Rectal smooth muscle tissue (tissue), 1 donor: ENCODE data around the gene ACVR1.

Experiments
- H3K27ac ChIP-seq: one replicate; pipeline ENCODE4 v1.7.0; 2013; ENCODE audit warnings: low read depth, low read length, inconsistent platforms
- H3K27me3 ChIP-seq: one replicate; pipeline ENCODE4 v1.7.0; 2013; ENCODE audit warnings: low read length; ENCODE audit not compliant: control insufficient read depth, insufficient read depth
- H3K36me3 ChIP-seq: one replicate; pipeline ENCODE4 v1.7.0; 2013; ENCODE audit warnings: low read length; ENCODE audit not compliant: control insufficient read depth, insufficient read depth
- H3K4me1 ChIP-seq: one replicate; pipeline ENCODE4 v1.7.0; 2013; ENCODE audit warnings: low read length; ENCODE audit not compliant: control insufficient read depth, insufficient read depth
- H3K4me3 ChIP-seq: one replicate; pipeline ENCODE4 v1.7.0; 2013; ENCODE audit warnings: low read length
- H3K9ac ChIP-seq: one replicate; pipeline ENCODE4 v1.7.0; 2013; ENCODE audit warnings: low read length

Gene ACVR1

DNA sequence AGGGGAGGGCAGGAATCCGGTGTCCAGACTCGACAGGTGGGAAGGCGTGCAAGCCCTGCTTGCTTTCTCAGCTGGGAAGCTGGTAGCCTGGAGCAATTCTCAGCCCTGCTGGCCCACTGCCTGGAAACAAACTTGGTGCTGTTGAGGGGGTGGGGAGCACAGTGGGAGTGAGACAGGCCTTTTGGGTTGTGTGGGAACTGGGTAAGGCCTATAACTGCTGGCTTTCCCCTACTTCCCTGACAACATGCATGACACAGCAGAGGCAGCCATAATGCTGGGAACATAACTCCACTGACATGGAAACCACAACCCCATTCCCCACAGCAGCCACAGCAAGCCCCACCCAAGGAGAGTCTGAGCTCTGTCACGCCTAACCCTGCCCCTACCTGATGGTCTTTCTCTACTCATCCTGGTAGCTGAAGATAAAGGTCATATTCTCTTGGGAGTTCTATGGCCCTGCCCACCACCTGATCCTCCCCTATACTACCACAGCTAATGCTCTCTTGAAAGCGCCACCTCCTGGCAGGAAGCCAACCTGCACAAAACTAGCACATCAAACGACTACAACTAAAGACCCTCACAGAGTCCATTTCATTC lies 124.6 kb downstream of the ACVR1 start:
- Histone ChIP-seq H3K36me3 (no peaks in the 10 kb centered on the region), H3K4me1 (no peaks in the 10 kb centered on the region), H3K27me3 (no peaks in the 10 kb centered on the region), H3K4me3 (no peak overlapping the region), H3K27ac (no peak overlapping the region), H3K9ac (no peak overlapping the region)

DNA sequence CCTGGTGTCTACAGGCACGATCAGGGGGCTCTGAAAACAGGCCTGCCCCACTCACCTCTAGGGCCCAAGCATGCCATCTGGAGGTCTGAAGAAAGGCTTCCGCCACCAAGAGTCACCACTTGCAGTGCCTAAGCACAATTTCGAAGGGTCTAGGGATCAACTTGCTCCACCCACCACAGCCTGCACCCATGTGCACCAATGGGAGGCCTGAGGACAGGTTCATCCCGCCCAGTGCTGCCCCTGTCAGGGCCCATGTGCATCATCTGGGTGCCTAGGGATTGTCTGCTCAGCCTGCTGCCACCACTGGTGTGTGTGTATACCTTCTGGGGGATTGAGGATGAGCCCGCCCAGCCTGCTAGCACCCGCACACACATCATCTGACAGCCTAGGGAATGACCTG lies 126.4 kb downstream of the ACVR1 start:
- no peak overlapping the region for H3K27ac ChIP-seq
- H3K4me3 ChIP-seq: no peak overlapping the region
- no peaks in the 10 kb centered on the region for H3K27me3 ChIP-seq
- no peak overlapping the region for H3K9ac ChIP-seq
- no peaks in the 10 kb centered on the region for H3K4me1 ChIP-seq
- H3K36me3 ChIP-seq: no peaks in the 10 kb centered on the region

- no peak overlapping the region for H3K27ac ChIP-seq
- no peak overlapping the region for H3K9ac ChIP-seq
- H3K27me3 ChIP-seq: no peaks in the 10 kb centered on the region
- no peak overlapping the region for H3K4me3 ChIP-seq
- H3K4me1 ChIP-seq: no peaks in the 10 kb centered on the region
- H3K36me3 ChIP-seq: no peaks in the 10 kb centered on the region
Observed at GRCh38 chr2:157748371-157749142, 127.6 kb downstream of the ACVR1 start.

- H3K36me3 ChIP-seq: no peaks in the 10 kb centered on the region
- H3K4me3 ChIP-seq: no peak overlapping the region
- H3K27ac ChIP-seq: no peak overlapping the region
- no peaks in the 10 kb centered on the region for H3K4me1 ChIP-seq
- H3K27me3 ChIP-seq: no peaks in the 10 kb centered on the region
- H3K9ac ChIP-seq: no peak overlapping the region
Observed at GRCh38 chr2:157747695-157748370, 128.3 kb downstream of the ACVR1 start.

- H3K4me3 ChIP-seq: no peak overlapping the region
Observed at GRCh38 chr2:157747280-157747679, 128.8 kb downstream of the ACVR1 start.

GRCh38 chr2:157746234-157746950 lies 129.7 kb downstream of the ACVR1 start:
- Histone ChIP-seq H3K36me3 (no peaks in the 10 kb centered on the region), H3K9ac (no peak overlapping the region), H3K4me1 (no peaks in the 10 kb centered on the region), H3K27ac (no peak overlapping the region), H3K27me3 (no peaks in the 10 kb centered on the region), H3K4me3 (no peak overlapping the region)

More at GRCh38 chr2:157747280-157747679, 128.8 kb downstream of the ACVR1 start:
- H3K27me3 ChIP-seq: no peaks in the 10 kb centered on the region
- H3K36me3 ChIP-seq: no peaks in the 10 kb centered on the region
- H3K9ac ChIP-seq: no peak overlapping the region
- H3K27ac ChIP-seq: no peak overlapping the region
- H3K4me1 ChIP-seq: no peaks in the 10 kb centered on the region

GRCh38 chr2:157744571-157745076 lies 131.5 kb downstream of the ACVR1 start:
- no peak overlapping the region for H3K27ac ChIP-seq
- H3K4me3 ChIP-seq: no peak overlapping the region
- no peaks in the 10 kb centered on the region for H3K4me1 ChIP-seq
- H3K36me3 ChIP-seq: no peaks in the 10 kb centered on the region
- no peak overlapping the region for H3K9ac ChIP-seq
- no peaks in the 10 kb centered on the region for H3K27me3 ChIP-seq

DNA sequence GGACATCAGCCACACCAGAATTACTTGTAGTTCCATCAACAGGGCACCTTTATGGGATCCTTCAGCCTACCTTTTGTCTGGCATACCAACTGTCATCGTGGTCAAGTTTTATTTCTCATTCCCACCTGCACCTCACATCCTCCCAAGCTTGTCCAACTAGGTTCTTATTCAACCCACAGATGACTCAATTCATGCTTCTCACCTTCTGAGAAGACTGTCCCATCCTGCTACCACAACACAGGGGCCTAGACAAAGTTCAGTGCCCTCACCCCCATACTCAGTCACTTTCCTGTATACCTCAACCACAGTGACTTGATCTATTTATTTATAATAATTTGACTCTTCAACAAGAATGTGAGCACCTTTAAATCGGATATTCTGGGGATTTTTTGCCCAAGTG lies 133.1 kb downstream of the ACVR1 start:
- H3K27me3 ChIP-seq: no peaks in the 10 kb centered on the region
- H3K4me3 ChIP-seq: no peak overlapping the region
- no peaks in the 10 kb centered on the region for H3K36me3 ChIP-seq
- no peak overlapping the region for H3K27ac ChIP-seq
- no peaks in the 10 kb centered on the region for H3K4me1 ChIP-seq
- no peak overlapping the region for H3K9ac ChIP-seq

DNA sequence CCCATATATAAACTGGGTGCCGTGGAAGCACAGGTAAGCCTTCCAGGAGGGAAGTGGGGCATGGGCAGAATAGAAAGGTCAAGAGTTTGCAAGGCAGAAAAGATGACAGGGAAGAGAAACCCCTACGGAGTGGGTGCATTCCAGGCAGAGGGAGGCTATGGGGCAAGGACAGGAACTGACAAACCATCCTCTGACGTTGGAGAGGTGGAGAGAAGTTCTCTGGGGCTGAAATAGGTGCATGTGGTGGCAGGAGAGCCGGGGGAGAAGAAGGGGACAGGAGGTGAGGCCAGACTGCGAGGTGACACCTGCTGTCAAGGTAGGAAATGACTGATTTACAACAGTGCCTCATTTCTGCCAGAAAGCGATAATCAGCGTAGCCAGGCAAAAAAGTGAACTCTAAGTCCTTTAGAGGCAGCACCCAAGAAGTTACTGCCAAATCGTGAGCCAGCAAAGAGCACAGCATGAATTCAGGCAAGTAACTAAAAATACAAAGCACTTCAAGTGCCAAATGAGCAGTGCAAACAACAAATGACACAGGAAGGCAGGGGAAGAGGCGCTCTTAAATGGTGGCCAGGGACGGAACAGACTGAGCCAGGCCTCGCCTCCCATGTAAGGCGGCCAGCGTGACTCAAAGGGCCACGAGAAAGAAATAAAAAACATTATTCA lies 134.2 kb downstream of the ACVR1 start:
- Histone ChIP-seq H3K9ac (no peak overlapping the region), H3K4me1 (no peaks in the 10 kb centered on the region), H3K27me3 (no peaks in the 10 kb centered on the region), H3K36me3 (peaks cover 5% of the 10 kb centered on the region), H3K27ac (no peak overlapping the region), H3K4me3 (no peak overlapping the region)

DNA sequence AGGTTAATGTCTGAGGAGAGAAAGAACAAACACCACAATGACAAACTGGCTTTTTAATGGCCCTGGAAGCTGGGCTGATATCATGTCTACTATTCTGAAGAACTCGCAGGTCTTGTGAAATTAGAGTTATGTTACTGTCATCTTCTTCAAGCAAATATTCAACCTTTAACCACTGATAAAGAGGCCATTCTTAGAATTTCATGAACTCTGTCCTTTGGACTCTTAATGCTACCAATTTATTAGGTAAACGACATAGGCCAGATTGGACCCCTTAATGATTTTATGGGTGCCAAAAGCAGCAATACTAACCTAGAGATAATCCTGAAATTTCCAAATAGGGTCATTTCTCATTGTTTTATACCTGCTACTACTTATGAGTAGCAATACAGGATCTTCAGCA lies 138.5 kb downstream of the ACVR1 start:
- Histone ChIP-seq H3K9ac (no peak overlapping the region), H3K36me3 (peaks cover 7% of the 10 kb centered on the region), H3K27ac (no peak overlapping the region), H3K4me1 (no peaks in the 10 kb centered on the region), H3K27me3 (no peaks in the 10 kb centered on the region), H3K4me3 (no peak overlapping the region)

DNA sequence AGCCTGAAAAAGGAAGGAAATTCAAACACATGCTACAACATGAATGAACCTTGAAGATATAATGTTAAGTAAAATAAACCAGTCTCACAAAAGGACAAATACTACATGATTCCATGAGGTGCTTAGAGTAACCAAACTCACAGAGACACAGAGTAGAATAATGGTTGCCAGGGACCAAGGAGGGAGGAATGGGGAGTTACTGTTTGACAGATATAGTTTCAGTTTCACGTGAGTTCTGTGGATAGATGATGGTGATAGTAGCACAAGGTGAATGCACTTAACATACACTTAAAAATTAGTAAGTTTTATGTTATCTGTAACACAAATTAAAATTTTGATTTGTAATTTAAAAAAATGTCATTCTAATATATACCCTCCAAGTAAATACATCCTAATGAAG lies 140.6 kb downstream of the ACVR1 start:
- Histone ChIP-seq H3K4me1 (no peaks in the 10 kb centered on the region), H3K27me3 (no peaks in the 10 kb centered on the region), H3K36me3 (peaks cover 7% of the 10 kb centered on the region), H3K4me3 (no peak overlapping the region), H3K9ac (no peak overlapping the region), H3K27ac (no peak overlapping the region)

DNA sequence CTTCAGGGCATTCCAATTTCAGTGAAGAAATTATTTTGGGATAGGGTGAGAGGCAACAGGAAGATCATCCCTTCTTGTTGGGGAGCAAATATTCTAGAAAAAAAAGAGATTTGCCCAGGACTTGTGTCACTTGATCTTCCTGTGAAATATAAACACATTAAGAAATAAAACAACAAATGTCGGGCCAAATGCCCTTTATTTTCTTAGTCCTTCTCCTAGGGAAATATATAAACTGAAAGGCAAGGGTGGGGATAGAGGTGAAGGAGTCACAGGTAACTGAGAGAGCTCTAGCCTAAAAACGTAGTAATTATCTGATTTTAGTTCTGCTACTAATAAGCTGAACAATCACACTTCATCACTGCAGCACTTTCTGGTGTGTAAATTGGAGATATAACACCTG lies 142.9 kb downstream of the ACVR1 start:
- Histone ChIP-seq H3K9ac (no peak overlapping the region), H3K36me3 (peaks cover 7% of the 10 kb centered on the region), H3K4me3 (no peak overlapping the region), H3K27me3 (no peaks in the 10 kb centered on the region), H3K27ac (no peak overlapping the region), H3K4me1 (no peaks in the 10 kb centered on the region)
